Keratinocyte (primary cell): ENCODE results near the gene RAI1.

Experiments used
- CTCF ChIP-seq, 3 experiments: IDR thresholded peaks in 1 of 3; conservative IDR thresholded peaks in 1 of 3; optimal IDR thresholded peaks in 1 of 3; 2 replicates in 2 of 3; 3 replicates in 1 of 3; pipeline versions ENCODE3 to v1.5.1; 2011; ENCODE audit warnings: low read length in 3 of 3, mild to moderate bottlenecking in 3 of 3, moderate library complexity in 2 of 3, control low read depth in 1 of 3, inconsistent platforms in 1 of 3; ENCODE audit not compliant: insufficient read depth in 2 of 3; ENCODE audit errors: extremely low read depth in 1 of 3
- EZH2 ChIP-seq: IDR thresholded peaks from one replicate; pipeline ENCODE4 v1.6.1; 2012; ENCODE audit warnings: inconsistent platforms, mild to moderate bottlenecking, low read length, moderate library complexity

DNA sequence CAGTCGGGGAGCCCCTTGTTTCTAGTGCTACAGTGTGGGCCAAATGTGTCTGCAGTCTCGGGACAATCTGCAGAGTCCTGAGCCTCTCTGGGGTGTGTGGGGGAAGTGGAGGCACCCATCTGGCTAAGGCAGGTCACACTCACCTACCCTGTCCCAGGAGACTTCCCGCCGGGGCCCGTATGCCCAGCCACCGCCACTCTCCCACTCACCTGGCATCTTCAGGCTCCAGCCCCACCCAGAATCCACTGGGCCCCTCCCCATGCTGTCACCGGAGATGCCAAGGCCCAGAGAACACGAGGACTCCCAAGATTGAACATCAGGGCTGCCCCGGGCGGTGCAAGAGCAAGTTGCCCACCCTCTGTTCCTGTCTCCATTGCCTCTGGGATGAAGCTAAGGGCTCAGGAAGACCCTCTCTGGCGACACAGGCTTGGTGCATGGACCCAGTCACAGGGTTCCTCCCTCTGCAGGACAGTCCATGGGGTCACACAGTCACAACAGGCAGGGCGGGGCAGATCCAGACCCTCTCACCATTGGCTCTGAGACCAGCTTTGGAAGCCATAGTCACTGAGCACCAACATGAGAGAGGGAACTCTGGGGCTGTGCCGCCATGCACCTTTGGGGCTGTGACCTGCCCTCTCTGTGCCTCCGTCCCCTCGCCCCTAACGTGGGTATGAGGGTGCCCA lies 117.5 kb downstream of the RAI1 start:
- TF ChIP-seq EZH2 (no peak), CTCF (optimal IDR thresholded peaks at IDR 0.05 in 1 of 3, IDR thresholded peaks at IDR 0.05 in 1 of 3, conservative IDR thresholded peaks at IDR 0.05 in 1 of 3; ENCODE audit: extremely low read depth in 1 of 3, insufficient read depth in 2 of 3, low read length in 3 of 3) (no peak)
